ENCODE data around the gene ALAS1.

ALAS1 gene

DNA sequence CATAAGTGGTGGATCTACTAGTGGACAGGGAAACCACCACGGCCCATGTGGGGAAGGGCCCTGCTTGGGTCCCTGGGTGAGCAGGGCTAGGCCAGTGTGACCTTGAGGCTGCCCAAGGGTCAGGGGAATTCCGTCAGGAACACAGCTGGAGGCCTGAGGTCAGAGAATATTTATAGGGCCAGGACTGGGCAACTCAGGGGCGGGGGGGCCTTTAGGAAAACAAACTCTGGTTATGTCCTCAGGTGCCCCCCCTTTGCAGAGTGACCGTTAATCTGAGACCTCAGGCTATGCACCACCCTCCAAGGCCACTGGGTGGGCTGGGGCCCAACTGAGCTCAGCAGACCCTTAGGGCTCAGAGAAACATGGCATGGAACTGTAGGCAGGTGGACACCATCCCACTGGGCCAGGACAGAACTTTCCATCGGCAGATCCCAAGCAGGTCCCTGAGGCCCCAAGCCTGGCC lies 38.5 kb downstream of the ALAS1 start:
- H3K9me3 Mint-ChIP-seq = no peaks in the 10 kb centered on the region
- H3K36me3 Mint-ChIP-seq = peaks cover 9% of the 10 kb centered on the region
- peaks cover 51% of the 10 kb centered on the region for H3K4me1 Mint-ChIP-seq
- peak overlapping the region; percentile 21 for H3K4me3 Mint-ChIP-seq
- H3K27ac Mint-ChIP-seq = no peak overlapping the region
- no peak for ATAC-seq (ENCODE audit: low read depth)
- no peak for DNase-seq (ENCODE audit: low spot score in 2 of 2)
- H3K27me3 Mint-ChIP-seq = no peaks in the 10 kb centered on the region

DNA sequence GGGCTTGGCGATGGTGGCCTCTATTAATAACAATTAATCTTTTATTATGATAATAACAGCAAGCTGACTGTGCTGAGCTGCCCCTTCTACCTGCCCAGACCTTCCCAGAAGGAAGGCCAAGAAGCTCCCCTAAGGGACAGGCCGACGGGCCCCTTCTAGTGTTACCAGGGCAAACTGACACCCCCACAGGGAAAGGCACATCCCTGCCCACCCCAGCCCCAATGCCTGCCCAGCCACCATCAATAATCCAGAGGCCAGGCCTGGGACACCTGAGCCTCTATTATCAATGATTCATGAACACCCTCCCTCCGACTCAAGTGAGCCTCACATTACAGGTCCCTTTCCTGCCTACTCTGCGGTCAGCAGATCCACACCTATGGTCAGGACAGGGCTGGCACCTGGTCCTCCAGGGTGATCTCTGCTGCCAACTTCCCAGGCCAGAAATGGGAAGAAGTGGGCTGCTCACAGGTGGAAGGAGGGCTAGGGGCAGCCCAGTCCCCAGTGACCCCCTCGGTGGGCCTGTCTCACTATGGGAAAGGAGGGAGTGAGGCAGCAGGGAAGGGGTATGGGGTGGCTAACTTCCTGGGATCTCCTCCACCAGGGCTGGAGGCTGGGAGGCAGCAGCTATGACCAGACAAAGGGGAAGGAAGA lies 39.2 kb downstream of the ALAS1 start:
- Mint-ChIP-seq H3K27ac (no peak overlapping the region), H3K4me3 (peak overlapping the region; percentile 97), H3K27me3 (no peaks in the 10 kb centered on the region), H3K36me3 (peaks cover 5% of the 10 kb centered on the region), H3K9me3 (no peaks in the 10 kb centered on the region), H3K4me1 (peaks cover 49% of the 10 kb centered on the region)
- ATAC-seq (ENCODE audit: low read depth) (no peak), DNase-seq (ENCODE audit: low spot score in 2 of 2) (no peak)

DNA sequence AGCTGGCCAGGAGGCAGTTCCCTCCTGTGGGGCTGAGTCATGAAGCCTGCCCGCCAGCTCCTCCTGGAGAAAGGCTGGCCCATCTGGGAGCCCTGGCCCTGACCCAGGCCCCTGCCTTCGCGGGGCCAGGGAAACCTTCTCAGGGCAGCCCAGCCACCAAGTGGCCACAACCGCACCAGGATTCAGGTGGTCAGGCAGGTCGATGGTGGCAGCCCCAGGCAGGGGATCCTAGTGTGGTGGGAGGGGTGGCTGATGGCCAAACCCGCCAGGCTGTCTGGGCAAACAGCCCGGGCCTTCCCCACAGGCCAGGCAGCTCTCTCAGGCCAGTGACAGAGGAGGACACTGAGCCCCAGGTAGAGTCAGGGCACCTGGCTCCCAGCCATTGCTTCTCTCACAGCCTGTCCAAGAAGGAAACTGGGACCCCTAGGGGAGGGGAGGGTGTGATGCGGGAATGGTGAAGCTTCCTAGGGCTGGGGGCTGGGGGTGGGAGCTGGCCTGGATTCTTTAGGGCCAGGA lies 39.8 kb downstream of the ALAS1 start:
- Mint-ChIP-seq H3K27me3 (no peaks in the 10 kb centered on the region), H3K4me1 (peaks cover 46% of the 10 kb centered on the region), H3K9me3 (no peaks in the 10 kb centered on the region), H3K27ac (no peak overlapping the region), H3K4me3 (peak overlapping the region; percentile 97), H3K36me3 (peaks cover 3% of the 10 kb centered on the region)
- ATAC-seq (ENCODE audit: low read depth) (no peak), DNase-seq (ENCODE audit: low spot score in 2 of 2) (no peak)

DNA sequence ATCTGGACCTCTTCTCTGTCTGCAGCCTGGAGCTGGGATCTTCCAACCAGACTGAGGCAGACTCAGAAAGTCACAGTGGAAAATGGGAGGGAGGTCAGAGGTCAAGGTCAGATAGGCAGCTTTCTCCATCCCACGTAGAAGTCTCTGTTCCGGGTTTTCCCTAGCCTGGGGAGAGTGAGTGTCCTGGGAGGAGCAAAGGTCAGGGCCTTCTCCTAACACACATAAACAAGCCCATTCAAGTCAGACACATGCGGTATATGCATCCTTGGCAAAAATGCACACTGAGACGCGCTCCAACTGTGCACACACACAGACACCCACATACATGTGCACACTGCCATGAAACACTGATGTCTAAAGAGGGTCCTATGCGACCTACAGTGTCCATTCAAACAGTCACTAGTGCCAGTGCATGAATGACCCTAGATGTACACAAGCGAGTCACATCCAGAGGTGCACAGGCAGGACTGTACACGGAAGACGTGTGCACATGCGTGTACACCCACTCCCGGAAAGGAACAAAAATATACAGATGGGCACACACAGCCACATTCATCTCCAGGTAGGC lies 40.3 kb downstream of the ALAS1 start:
- Mint-ChIP-seq H3K4me3 (peak overlapping the region; percentile 97), H3K4me1 (peaks cover 48% of the 10 kb centered on the region), H3K36me3 (peaks cover 3% of the 10 kb centered on the region), H3K27ac (peak overlapping the region; percentile 83), H3K27me3 (no peaks in the 10 kb centered on the region), H3K9me3 (no peaks in the 10 kb centered on the region)
- ATAC-seq (ENCODE audit: low read depth) (no peak), DNase-seq (ENCODE audit: low spot score in 2 of 2) (no peak)

- H3K36me3 Mint-ChIP-seq = peaks cover 3% of the 10 kb centered on the region
- DNase-seq (ENCODE audit: low spot score in 2 of 2) (peak; percentile 81 to 83), ATAC-seq (ENCODE audit: low read depth) (peak; percentile 85)
- H3K4me3 Mint-ChIP-seq = peak within 1 kb of the TSS; percentile 97
- H3K27ac Mint-ChIP-seq = peak within 1 kb of the TSS; percentile 88
- H3K4me1 Mint-ChIP-seq = peaks cover 52% of the 10 kb centered on the region
- H3K9me3 Mint-ChIP-seq = no peaks in the 10 kb centered on the region
- no peaks in the 10 kb centered on the region for H3K27me3 Mint-ChIP-seq
Measured at GRCh38 chr3:52238761-52239701, 41.1 kb downstream of the ALAS1 start, which contains the start of gene TWF2. TWF2 (minus strand) TSS chr3:52239158; CDS start chr3:52239016, 142 bp downstream.

DNA sequence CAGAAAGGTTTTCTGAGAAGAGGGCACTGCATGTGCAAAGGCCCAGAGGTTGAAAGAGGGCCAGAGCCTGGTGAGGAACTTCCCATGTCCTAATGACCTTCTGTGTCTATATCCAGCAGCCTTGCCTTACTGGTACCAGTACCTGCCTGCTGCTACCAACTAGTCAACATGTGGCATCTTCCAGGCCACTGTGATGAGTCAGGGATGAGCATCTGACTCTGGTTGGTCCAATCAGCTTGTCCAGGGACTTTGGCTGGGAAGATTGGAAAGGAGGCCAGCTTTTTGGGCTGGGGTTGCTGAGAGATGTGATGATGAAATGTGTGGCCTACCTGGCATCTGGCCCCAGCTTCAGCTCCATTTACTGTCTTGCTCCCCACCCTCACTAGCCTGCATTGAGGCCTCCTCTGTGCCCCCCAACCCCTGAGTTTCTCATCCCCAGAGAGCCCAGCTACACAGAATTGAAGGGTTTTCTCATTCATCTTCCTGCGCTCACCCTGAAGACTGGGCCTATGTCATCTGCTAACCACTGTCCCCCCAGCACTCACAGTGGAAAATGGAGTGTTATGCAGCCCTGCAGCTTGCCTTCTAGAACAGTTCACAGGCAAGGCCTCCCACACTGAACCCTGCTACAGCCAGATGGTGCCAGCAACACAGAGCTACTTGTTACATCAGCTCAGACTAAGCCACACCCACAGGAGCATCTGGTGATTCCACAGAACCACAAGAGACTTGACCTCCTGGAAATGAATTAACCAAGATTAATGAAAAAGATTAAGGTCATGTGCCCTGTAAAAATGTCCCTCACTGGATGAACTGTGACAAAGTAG lies 42.3 kb downstream of the ALAS1 start:
- no peak for DNase-seq (ENCODE audit: low spot score in 2 of 2)
- H3K36me3 Mint-ChIP-seq = peaks cover 3% of the 10 kb centered on the region
- H3K27me3 Mint-ChIP-seq = no peaks in the 10 kb centered on the region
- H3K9me3 Mint-ChIP-seq = no peaks in the 10 kb centered on the region
- ATAC-seq (ENCODE audit: low read depth) = no peak
- peaks cover 60% of the 10 kb centered on the region for H3K4me1 Mint-ChIP-seq
- peak overlapping the region; percentile 88 for H3K27ac Mint-ChIP-seq
- H3K4me3 Mint-ChIP-seq = peak overlapping the region; percentile 97

DNA sequence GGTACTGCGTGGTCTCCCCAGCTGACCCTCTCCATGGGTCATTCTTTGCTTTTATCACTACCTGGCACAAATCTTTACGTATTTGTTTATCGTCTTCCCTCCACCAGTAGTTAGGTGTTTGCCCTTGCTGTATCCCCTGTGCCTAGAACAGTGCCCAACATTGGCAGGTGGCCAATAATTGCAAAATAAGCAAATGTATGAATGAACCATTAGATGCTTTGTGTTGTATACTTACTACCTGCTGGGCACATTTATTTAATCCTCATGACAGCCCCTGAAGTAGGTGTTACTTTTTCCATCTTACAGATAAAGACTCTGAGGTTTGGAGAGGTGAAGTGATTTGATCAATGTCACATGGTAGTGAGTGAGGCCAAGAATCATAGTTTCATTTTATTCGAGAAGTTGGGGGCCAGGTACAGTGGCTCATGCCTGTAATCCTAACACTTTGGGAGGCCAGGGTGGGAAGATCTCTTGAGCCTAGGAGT lies 43.0 kb downstream of the ALAS1 start:
- Mint-ChIP-seq H3K4me1 (peaks cover 55% of the 10 kb centered on the region), H3K27ac (peak overlapping the region; percentile 88), H3K36me3 (peaks cover 3% of the 10 kb centered on the region)

DNA sequence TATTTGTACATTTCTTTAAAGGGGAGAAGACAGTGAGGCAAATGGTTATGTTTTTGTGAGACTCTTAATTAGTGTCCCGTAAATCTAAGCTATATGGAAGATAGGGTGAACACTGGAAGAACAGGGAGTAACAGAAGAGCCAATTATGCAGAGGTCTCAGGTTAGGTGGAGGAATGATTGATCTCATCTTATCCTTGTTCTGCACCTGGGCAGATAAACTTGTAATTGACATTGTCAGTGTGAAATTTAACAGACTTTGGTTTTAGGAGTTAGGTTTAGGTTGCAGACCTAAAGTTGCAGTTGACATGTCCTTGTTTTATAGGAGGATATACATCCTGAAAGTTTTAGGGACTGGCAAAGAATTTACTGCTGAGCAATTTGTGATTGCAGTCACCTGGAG lies 44.1 kb downstream of the ALAS1 start:
- no peaks in the 10 kb centered on the region for H3K9me3 Mint-ChIP-seq
- H3K4me1 Mint-ChIP-seq = peaks cover 62% of the 10 kb centered on the region
- H3K36me3 Mint-ChIP-seq = peaks cover 3% of the 10 kb centered on the region
- H3K27ac Mint-ChIP-seq = no peak overlapping the region
- no peak for ATAC-seq (ENCODE audit: low read depth)
- no peaks in the 10 kb centered on the region for H3K27me3 Mint-ChIP-seq
- DNase-seq (ENCODE audit: low spot score in 2 of 2) = no peak
- H3K4me3 Mint-ChIP-seq = no peak overlapping the region

More for the DNA sequence above, 43.0 kb downstream of the ALAS1 start:
- Mint-ChIP-seq H3K9me3 (no peaks in the 10 kb centered on the region), H3K4me3 (peak overlapping the region; percentile 68), H3K27me3 (no peaks in the 10 kb centered on the region)
- DNase-seq (ENCODE audit: low spot score in 2 of 2) (no peak), ATAC-seq (ENCODE audit: low read depth) (no peak)

GRCh38 chr3:52243791-52244628 lies 46.0 kb downstream of the ALAS1 start:
- no peak for DNase-seq (ENCODE audit: low spot score in 2 of 2)
- no peaks in the 10 kb centered on the region for H3K9me3 Mint-ChIP-seq

DNA sequence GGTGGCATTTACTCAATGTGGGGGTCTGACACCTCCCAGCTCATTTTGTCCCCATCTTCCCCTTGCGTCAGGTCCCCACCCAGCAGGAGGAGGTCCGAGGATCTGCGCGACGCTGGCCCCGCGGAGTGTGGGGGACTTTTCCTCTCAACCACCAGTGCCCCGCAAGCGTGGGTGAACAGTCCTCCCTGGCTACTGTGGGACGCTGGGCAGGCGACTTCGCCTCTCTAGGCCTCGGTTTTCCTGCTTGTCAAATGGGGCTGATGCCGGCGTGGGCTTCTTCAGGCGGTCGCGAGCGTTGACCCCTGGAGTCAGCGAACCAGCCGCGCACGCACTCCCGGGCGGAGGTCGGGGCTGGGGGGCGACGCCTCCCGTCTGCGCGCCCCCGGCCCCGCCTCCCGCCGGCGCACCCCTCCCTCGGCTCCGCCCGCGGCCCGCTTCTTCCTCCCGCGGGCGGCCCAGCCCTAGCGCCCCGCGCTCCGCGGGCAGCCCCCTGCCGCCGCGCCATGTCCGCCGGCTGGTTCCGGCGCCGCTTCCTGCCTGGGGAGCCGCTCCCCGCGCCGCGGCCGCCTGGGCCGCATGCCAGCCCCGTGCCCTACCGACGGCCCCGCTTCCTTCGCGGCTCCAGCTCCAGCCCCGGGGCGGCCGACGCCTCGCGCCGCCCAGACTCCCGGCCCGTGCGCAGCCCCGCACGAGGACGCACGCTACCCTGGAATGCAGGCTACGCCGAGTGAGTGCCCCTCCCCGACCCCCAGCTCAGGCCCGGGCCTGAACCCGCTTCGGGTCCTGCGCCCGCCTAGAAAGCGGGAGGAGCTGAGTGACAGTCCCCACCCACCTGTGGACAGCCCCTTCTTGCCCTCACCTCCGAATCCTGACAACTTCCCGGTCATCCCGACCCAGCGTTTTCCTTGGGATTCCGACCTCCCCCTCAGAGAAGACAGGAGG lies 47.6 kb downstream of the ALAS1 start, which contains the start of gene PPM1M:
Gene PPM1M, plus strand, starts transcription at position 438 of the 942 bp plus-strand sequence. Its CDS starts 66 bp downstream, at position 504.
- H3K27me3 Mint-ChIP-seq = no peaks in the 10 kb centered on the region

More at GRCh38 chr3:52243791-52244628, 46.0 kb downstream of the ALAS1 start:
- no peaks in the 10 kb centered on the region for H3K27me3 Mint-ChIP-seq
- peak overlapping the region; percentile 88 for H3K27ac Mint-ChIP-seq
- H3K36me3 Mint-ChIP-seq = peaks cover 14% of the 10 kb centered on the region
- ATAC-seq (ENCODE audit: low read depth) = peak; percentile 8
- H3K4me3 Mint-ChIP-seq = peak overlapping the region; percentile 86
- peaks cover 61% of the 10 kb centered on the region for H3K4me1 Mint-ChIP-seq

DNA sequence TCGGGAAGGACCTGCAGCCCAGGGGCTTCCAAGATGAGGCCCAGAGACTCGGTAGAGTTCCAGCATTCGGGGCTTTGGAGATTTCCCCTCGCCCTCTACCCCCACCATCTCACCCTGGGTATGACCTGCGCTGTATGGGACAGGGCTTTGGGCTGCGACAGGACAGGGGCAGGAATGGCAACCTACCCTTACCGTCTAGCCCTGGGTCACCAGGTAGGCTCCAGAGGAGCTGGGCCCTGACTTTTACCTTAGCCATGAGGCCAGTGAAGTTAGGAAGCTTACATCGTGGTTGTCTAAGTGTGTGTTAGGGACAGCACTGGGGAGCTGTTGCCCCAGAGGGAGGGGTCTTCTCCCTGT lies 48.3 kb downstream of the ALAS1 start:
- Mint-ChIP-seq H3K4me1 (peaks cover 48% of the 10 kb centered on the region), H3K27me3 (no peaks in the 10 kb centered on the region), H3K27ac (peak overlapping the region; percentile 85), H3K9me3 (no peaks in the 10 kb centered on the region), H3K4me3 (peak overlapping the region; percentile 85), H3K36me3 (peaks cover 17% of the 10 kb centered on the region)
- peak; percentile 6 for ATAC-seq (ENCODE audit: low read depth)
- no peak for DNase-seq (ENCODE audit: low spot score in 2 of 2)

More for the DNA sequence above, 47.6 kb downstream of the ALAS1 start, which contains the start of gene PPM1M:
- Mint-ChIP-seq H3K36me3 (peaks cover 19% of the 10 kb centered on the region), H3K27ac (peak within 1 kb of the TSS; percentile 88), H3K4me1 (peaks cover 53% of the 10 kb centered on the region), H3K4me3 (peak within 1 kb of the TSS; percentile 86), H3K9me3 (no peaks in the 10 kb centered on the region)
- DNase-seq (ENCODE audit: low spot score in 2 of 2) (peak in 1 of 2 donors; percentile 47), ATAC-seq (ENCODE audit: low read depth) (peak; percentile 61)
